H9 (cell line): Measurements from ENCODE around the gene USE1. TPM values are rescaled to one million over a fixed set of nuclear protein-coding genes. Genes with fewer than 3 reads are reported as not detected.

Source experiments
- DNase-seq: peaks from one replicate; pipeline ENCODE4 v3.0.0-alpha.2; 2017
- H2AFZ ChIP-seq: one replicate; pipeline ENCODE4 v1.6.1; 2013; ENCODE audit warnings: mild to moderate bottlenecking, low read length, control low read depth, moderate library complexity
- H2AK5ac ChIP-seq: 2 replicates; pipeline ENCODE4 v1.6.1; 2013; ENCODE audit warnings: low read length, control low read depth, mixed read lengths; ENCODE audit not compliant: insufficient read length
- H2BK120ac ChIP-seq: one replicate; pipeline ENCODE4 v1.6.1; 2013; ENCODE audit warnings: low read depth, mild to moderate bottlenecking, low read length, control low read depth, inconsistent platforms; ENCODE audit not compliant: poor library complexity, severe bottlenecking
- H2BK12ac ChIP-seq: 2 replicates; pipeline ENCODE4 v1.6.1; 2013; ENCODE audit warnings: low read length, control low read depth, mixed read lengths, low read depth; ENCODE audit not compliant: insufficient read length
- H2BK15ac ChIP-seq: 2 replicates; pipeline ENCODE4 v1.6.1; 2013; ENCODE audit warnings: low read depth, low read length, control low read depth
- H2BK20ac ChIP-seq: one replicate; pipeline ENCODE4 v1.6.1; 2013; ENCODE audit warnings: low read depth, mild to moderate bottlenecking, low read length, control low read depth, inconsistent platforms; ENCODE audit not compliant: poor library complexity, severe bottlenecking
- H2BK5ac ChIP-seq: 2 replicates; pipeline ENCODE4 v1.6.1; 2013; ENCODE audit warnings: low read length, control low read depth, mixed read lengths; ENCODE audit not compliant: insufficient read length
- H3K14ac ChIP-seq: 2 replicates; pipeline ENCODE4 v1.6.1; 2013; ENCODE audit warnings: low read length, control low read depth; ENCODE audit not compliant: insufficient read depth
- H3K18ac ChIP-seq: 2 replicates; pipeline ENCODE4 v1.6.1; 2013; ENCODE audit warnings: low read depth, mild to moderate bottlenecking, mixed read lengths, low read length, control low read depth; ENCODE audit not compliant: insufficient read length
- H3K23ac ChIP-seq: 2 replicates; pipeline ENCODE4 v1.6.1; 2013; ENCODE audit warnings: low read length, control low read depth, mixed read lengths, low read depth; ENCODE audit not compliant: insufficient read length
- H3K23me2 ChIP-seq: 2 replicates; pipeline ENCODE4 v1.6.1; 2013; ENCODE audit warnings: low read depth, mild to moderate bottlenecking, mixed read lengths, low read length, control low read depth; ENCODE audit not compliant: insufficient read length, poor library complexity, severe bottlenecking
- H3K27ac ChIP-seq: 2 replicates; pipeline ENCODE4 v1.5.1; 2013; ENCODE audit warnings: low read length, control low read depth, mixed read lengths, low read depth; ENCODE audit not compliant: insufficient read length
- H3K27me3 ChIP-seq: 2 replicates; pipeline ENCODE4 v1.6.1; 2013; ENCODE audit warnings: low read length, control low read depth, inconsistent platforms; ENCODE audit not compliant: insufficient read depth
- H3K4ac ChIP-seq: 2 replicates; pipeline ENCODE4 v1.6.1; 2013; ENCODE audit warnings: low read depth, mild to moderate bottlenecking, control low read depth, inconsistent platforms, low read length, moderate library complexity
- H3K4me1 ChIP-seq: 2 replicates; pipeline ENCODE4 v1.6.1; 2013; ENCODE audit warnings: low read length, control low read depth, inconsistent platforms; ENCODE audit not compliant: insufficient read depth
- H3K4me2 ChIP-seq: 2 replicates; pipeline ENCODE4 v1.6.1; 2013; ENCODE audit warnings: low read length, control low read depth, mixed read lengths; ENCODE audit not compliant: insufficient read length, insufficient read depth
- H3K56ac ChIP-seq: 2 replicates; pipeline ENCODE4 v1.6.1; 2013; ENCODE audit warnings: low read depth, mild to moderate bottlenecking, mixed read lengths, low read length, control low read depth; ENCODE audit not compliant: insufficient read length
- H3K79me1 ChIP-seq: 2 replicates; pipeline ENCODE4 v1.6.1; 2013; ENCODE audit warnings: low read depth, mild to moderate bottlenecking, moderate library complexity, low read length, control low read depth, inconsistent platforms; ENCODE audit not compliant: insufficient read depth, poor library complexity, severe bottlenecking
- H3K79me2 ChIP-seq: 2 replicates; pipeline ENCODE4 v1.6.1; 2013; ENCODE audit warnings: low read length, control low read depth, inconsistent platforms; ENCODE audit not compliant: insufficient read depth
- H3K9ac ChIP-seq: 2 replicates; pipeline ENCODE4 v1.6.1; 2013; ENCODE audit warnings: low read length, control low read depth, mixed read lengths; ENCODE audit not compliant: insufficient read length; ENCODE audit errors: extremely low read depth
- H3K9me3 ChIP-seq: one replicate; pipeline ENCODE4 v1.6.1; 2013; ENCODE audit warnings: low read depth, low read length, inconsistent platforms; ENCODE audit not compliant: control insufficient read depth
- H3T11ph ChIP-seq: one replicate; pipeline ENCODE4 v1.6.1; 2013; ENCODE audit warnings: mild to moderate bottlenecking, low read length, control low read depth, inconsistent platforms
- H4K20me1 ChIP-seq: one replicate; pipeline ENCODE4 v1.6.1; 2013; ENCODE audit not compliant: control insufficient read depth, insufficient read length, insufficient read depth
- H4K5ac ChIP-seq: 2 replicates; pipeline ENCODE4 v1.6.1; 2013; ENCODE audit warnings: low read depth, mild to moderate bottlenecking, mixed read lengths, low read length, control low read depth; ENCODE audit not compliant: insufficient read length
- H4K8ac ChIP-seq: replicated peaks from 2 replicates; pipeline ENCODE4 v1.6.1; 2013; ENCODE audit warnings: low read length, control low read depth, mixed read lengths, low read depth; ENCODE audit not compliant: insufficient read length
- H4K91ac ChIP-seq: 2 replicates; pipeline ENCODE4 v1.6.1; 2013; ENCODE audit warnings: low read depth, mild to moderate bottlenecking, moderate library complexity, mixed read lengths, low read length, control low read depth; ENCODE audit not compliant: insufficient read length
- H3K27ac Mint-ChIP-seq, 3 experiments: 2 replicates in 2 of 3; 3 replicates in 1 of 3; pipeline ENCODE4 v1.8.0; 2020 to 2021; ENCODE audit warnings: mixed read lengths in 3 of 3, mild to moderate bottlenecking in 1 of 3, moderate library complexity in 1 of 3
- H3K27me3 Mint-ChIP-seq: 2 replicates; pipeline ENCODE4 v1.8.0; 2021; ENCODE audit warnings: low read depth, mild to moderate bottlenecking, moderate library complexity, mixed read lengths
- H3K36me3 Mint-ChIP-seq, 3 experiments: 2 replicates in 2 of 3; 3 replicates in 1 of 3; pipeline ENCODE4 v1.8.0; 2020 to 2021; ENCODE audit warnings: low read depth in 3 of 3, mixed read lengths in 3 of 3; ENCODE audit not compliant: insufficient read depth in 1 of 3
- H3K4me1 Mint-ChIP-seq, 2 experiments: 2 replicates each; pipeline ENCODE4 v1.8.0; 2020; ENCODE audit warnings: mixed read lengths in 2 of 2
- H3K4me3 Mint-ChIP-seq, 2 experiments: 2 replicates in 1 of 2; 3 replicates in 1 of 2; pipeline ENCODE4 v1.8.0; 2020 to 2021; ENCODE audit warnings: mild to moderate bottlenecking in 2 of 2, mixed read lengths in 2 of 2, moderate library complexity in 1 of 2
- H3K9me3 Mint-ChIP-seq, 2 experiments: 2 replicates in 1 of 2; 3 replicates in 1 of 2; pipeline ENCODE4 v1.8.0; 2020; ENCODE audit warnings: mild to moderate bottlenecking in 2 of 2, mixed read lengths in 2 of 2, moderate library complexity in 1 of 2
- CTCF ChIP-seq: fragments of 200-600 bp; sonication (generic); conservative IDR thresholded peaks from 3 replicates; pipeline ENCODE4 v1.8.0; 2021; ENCODE audit warnings: antibody characterized with exemption, mild to moderate bottlenecking
- WGBS: extraction: QIAGEN DNeasy Blood & Tissue Kit; methylation state at CpG from one replicate; pipeline ENCODE4 v1.1.7; 2013; ENCODE audit warnings: missing lambda C conversion rate, low lambda C conversion rate, mixed read lengths; ENCODE audit not compliant: insufficient read length; ENCODE audit errors: extremely low coverage; 5-methylcytosine and 5-hydroxymethylcytosine counted together
- total RNA-seq: library from RNA; stranded (reverse); gene quantifications from 2 replicates; pipeline ENCODE4 v1.2.1, GENCODE V29; 2021

The USE1 gene
- total RNA-seq, 1 experiment from 2014 or later, result 16.2 TPM

- H3K14ac ChIP-seq, result no peak overlapping the region
- H3K27me3 Mint-ChIP-seq, result no peaks in the 10 kb centered on the region
Observed at GRCh38 chr19:17202713-17203112, 12.4 kb upstream of the USE1 start.

More at GRCh38 chr19:17202713-17203112, 12.4 kb upstream of the USE1 start:
- H3K79me2 ChIP-seq, result no peaks in the 10 kb centered on the region
- Mint-ChIP-seq H3K9me3 (no peaks in the 10 kb centered on the region), H3K27ac (no peak overlapping the region; a peak in 1 of 7 replicates), H3K4me1 (no peaks in the 10 kb centered on the region), H3K36me3 (peaks cover 50 to 74% (median 53%) of the 10 kb centered on the region in 3 experiments), H3K4me3 (no peak overlapping the region)
- no peak overlapping the region for H2BK5ac ChIP-seq
- H3K4ac ChIP-seq, result no peak overlapping the region
- no peak overlapping the region for H2AK5ac ChIP-seq
- no peak overlapping the region for H3K23ac ChIP-seq
- no peak overlapping the region for H2BK20ac ChIP-seq
- H3K23me2 ChIP-seq, result no peaks in the 10 kb centered on the region
- H2BK120ac ChIP-seq, result no peak overlapping the region
- no peak for DNase-seq
- H3K9ac ChIP-seq, result no peak overlapping the region
- no peaks in the 10 kb centered on the region for H3K27me3 ChIP-seq
- H3K18ac ChIP-seq, result no peak overlapping the region
- no peak overlapping the region for H4K8ac ChIP-seq
- no peak overlapping the region for H2AFZ ChIP-seq
- TF ChIP-seq CTCF, result no peak
- no peak overlapping the region for H3K4me2 ChIP-seq
- H3K56ac ChIP-seq, result no peak overlapping the region
- H2BK12ac ChIP-seq, result no peak overlapping the region
- no peaks in the 10 kb centered on the region for H3K9me3 ChIP-seq
- H2BK15ac ChIP-seq, result no peak overlapping the region
- H4K5ac ChIP-seq, result no peak overlapping the region
- H3K27ac ChIP-seq, result no peak overlapping the region
- no peak overlapping the region for H4K91ac ChIP-seq
- WGBS, result no CpG with 5 or more reads among the region's 17 CpGs
- H3K79me1 ChIP-seq, result no peaks in the 10 kb centered on the region
- peaks cover 2% of the 10 kb centered on the region for H4K20me1 ChIP-seq
- no peak overlapping the region for H3T11ph ChIP-seq
- no peaks in the 10 kb centered on the region for H3K4me1 ChIP-seq
